Stimulated activated CD4-positive, alpha-beta T cell treated with anti-CD3 and anti-CD28 coated beads, Interleukin-15, amount 100 ng/mL, for 1 hour (primary cell): ENCODE results near the gene RNF11.

ENCODE experiments used
- DNase-seq, 2 donors: peaks; one replicate each; pipeline ENCODE4 v3.0.0-alpha.2; 2020; ENCODE audit warnings: low read depth in 1 of 2, low spot score in 1 of 2

Gene RNF11

GRCh38 chr1:51263147-51263877 lies 27.2 kb downstream of the RNF11 start:
- DNase-seq: no peak

DNA sequence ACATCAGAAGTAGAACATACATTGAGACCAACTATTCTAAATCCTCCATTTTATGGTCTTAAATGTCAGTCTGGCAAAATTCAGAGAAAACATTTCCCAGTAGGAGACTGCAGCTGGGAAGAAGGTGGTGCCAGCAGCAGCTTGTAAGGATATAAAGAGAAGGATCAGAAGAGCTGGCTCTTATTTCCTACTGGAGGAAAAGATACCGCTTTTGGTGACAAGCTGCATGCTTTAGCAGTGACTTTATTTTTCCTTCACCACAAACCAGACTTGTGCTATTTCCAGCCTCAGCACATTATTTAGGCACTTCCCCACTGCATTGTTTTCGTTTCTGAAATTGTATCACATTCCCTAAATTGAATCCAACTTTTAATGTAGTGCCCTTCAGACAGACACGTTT lies 28.4 kb downstream of the RNF11 start:
- no peak for DNase-seq

- no peak for DNase-seq
Observed at GRCh38 chr1:51265618-51266017, 29.5 kb downstream of the RNF11 start.

DNA sequence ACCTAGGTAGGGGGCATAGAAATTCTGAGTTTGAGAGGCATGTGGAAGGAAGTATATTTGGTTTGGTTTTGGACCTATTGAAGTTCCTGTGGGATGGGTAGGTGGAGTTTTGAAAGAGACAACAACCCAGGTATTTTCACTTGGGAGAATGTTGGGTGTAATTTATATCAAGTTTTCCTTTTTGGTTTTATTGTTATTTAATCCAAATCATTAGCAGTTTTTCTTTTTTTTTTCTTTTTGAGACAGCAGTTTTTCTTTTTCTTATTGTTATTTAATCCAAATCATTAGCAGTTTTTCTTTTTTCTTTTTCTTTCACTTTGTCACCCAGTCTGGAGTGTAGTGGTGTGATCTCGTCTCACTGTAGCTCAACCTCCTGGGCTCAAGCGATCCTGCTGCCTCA lies 30.1 kb downstream of the RNF11 start:
- no peak for DNase-seq

DNA sequence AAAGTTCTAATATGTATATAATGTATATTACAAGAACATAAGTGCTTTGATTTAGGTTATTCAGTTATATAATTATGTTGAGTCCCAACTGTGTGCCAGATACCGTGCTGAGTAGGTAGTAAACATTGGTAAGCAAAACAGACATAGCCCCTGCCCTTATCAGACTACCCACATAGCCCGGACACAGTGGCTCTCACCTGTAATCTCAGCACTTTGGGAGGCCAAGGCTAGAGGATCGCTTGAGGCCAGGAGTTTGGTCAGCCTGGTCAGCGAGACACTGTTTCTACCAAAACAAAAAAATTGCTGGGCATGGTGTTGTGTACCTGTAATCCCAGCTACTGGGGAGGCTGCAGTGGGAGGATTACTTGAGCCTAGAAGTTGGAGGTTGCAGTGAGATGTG lies 30.7 kb downstream of the RNF11 start:
- DNase-seq: no peak

DNA sequence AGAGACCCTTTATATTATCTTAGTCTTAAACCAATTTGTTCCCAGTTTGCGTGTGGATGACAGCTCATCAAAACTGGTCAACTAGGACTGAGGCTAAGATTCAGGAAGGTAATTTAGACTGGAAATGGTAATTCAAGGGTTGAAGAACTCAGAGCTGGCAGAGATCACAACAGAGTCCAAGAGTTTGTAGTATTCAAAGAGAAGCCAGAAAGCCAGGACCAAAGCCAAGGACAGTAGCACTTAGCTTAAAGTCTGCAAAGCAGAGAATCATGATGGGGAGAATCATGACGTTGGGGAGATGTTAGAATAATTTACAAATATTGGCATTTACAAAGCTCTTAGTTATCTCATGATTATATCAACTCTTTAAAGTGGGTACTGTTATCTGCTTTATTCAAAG lies 32.6 kb downstream of the RNF11 start:
- DNase-seq: no peak

- DNase-seq: no peak
Observed at GRCh38 chr1:51270751-51271150, 34.7 kb downstream of the RNF11 start.

GRCh38 chr1:51272916-51273315 lies 36.8 kb downstream of the RNF11 start:
- DNase-seq: no peak

DNA sequence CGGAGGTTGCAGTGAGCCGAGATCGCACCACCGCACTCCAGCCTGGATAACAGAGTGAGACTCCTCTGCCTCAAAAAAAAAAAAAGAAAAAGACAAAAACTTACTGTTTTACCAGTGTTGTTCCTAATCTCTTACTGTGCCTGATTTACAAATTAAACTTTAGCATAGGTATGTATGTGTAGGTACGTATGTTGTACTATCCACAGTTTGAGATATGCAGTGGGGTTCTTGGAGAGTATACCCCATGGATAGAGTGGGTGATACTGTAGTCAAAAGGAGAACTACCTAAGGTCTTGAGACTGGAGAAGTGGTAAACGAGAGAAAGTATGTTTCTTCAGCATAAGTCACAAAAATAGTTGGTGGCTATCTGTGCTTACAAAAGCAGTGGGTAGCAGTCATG lies 38.6 kb downstream of the RNF11 start:
- no peak for DNase-seq

- DNase-seq: no peak
Observed at GRCh38 chr1:51276286-51276685, 40.2 kb downstream of the RNF11 start.

GRCh38 chr1:51280321-51280978 lies 44.4 kb downstream of the RNF11 start:
- DNase-seq: no peak

DNA sequence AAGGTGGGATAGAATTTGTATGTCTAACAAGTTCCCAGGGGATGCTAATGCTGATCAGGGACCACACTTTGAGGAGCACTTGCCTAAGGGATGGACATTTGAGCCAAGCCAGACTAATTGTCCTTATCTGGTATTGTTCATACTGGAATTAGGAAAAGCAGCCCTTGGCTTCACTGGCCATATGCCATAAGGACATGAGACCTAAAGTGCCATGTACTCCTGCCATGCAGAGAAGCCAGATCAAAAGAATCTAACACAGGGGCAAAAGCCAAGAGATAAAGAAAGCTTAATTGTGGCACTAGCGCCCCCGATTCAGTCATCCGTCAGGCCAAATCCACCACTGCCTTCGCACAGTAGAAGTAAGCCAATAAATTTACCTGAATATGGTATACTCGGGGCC lies 45.7 kb downstream of the RNF11 start:
- DNase-seq: no peak

DNA sequence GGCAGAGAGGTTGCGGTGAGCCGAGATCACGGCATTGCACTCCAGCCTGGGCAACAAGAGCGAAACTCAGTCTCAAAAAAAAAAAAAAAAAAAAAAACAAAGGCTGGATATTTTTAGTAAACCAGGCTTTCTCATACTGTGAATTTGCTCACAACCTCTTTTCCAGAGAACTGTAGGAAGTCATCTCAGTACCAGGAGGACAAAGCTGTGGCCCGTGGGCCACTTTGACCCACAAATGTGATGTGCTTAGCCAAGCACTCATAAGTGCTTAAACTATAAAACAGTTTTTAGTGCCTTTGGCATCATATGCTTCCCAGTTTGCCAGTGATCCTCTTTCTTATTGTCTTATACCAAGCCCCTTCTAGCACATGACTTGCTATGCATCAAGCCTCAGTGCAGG lies 46.5 kb downstream of the RNF11 start:
- no peak for DNase-seq

DNA sequence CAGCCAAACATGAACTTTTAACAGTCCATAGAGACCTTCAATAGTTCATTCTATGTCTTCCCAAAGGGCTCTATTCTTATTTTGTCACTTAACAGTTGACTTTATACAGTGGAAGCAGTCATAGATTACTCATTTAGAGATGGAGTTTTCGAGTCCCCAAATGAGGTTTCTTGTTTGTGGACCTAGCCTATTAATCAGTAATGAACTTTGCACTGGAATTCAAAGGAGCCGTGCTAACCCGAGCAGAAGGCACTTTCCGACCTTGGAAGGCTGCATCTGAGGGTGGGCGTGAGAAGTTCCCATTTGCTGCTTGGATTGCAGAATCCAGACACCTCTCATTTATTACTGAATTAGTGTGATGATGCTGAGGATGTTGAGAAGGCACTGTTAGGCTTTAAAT lies 47.9 kb downstream of the RNF11 start:
- DNase-seq: no peak

- no peak for DNase-seq
Observed at GRCh38 chr1:51284487-51284954, 48.4 kb downstream of the RNF11 start.

DNA sequence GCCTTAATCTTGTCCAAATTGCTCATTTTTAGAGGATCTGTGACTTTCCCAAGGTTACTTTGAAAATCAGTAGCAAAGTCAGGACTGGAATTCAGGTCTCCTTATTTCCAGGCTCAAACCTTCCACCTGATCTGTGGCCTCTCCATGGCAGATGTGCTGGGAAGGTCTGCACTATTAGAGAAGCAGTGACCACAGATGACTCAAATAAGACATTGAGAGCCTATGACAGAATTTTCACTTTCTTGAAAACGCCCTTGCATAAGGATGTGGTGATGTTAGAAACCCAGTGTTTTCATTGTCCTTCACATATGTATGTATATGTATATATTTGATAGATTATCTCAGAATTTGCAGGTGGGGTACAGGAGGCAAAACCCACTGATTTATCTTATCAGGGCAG lies 49.0 kb downstream of the RNF11 start:
- no peak for DNase-seq

DNA sequence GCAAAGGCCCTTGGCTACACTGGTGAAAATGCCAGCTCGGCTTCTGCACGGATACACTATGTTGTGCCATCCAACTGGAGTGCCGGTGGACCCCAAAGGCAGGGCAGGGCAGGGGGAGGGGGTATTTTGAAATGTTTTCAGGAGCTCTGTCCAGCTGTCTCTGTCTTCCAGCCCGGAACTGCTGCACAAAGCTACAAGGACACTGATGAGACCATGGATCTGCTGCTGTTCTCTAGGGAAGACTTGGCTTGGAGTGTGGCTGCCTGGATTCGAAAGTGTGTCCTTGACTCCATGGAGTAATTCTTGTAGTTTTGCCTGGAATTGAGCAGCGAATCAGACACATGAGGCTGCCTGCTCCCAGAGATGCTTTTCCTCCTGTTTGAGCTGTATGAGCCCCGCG lies 51.9 kb downstream of the RNF11 start:
- no peak for DNase-seq

- no peak for DNase-seq
Observed at GRCh38 chr1:51288578-51288977, 52.5 kb downstream of the RNF11 start.

DNA sequence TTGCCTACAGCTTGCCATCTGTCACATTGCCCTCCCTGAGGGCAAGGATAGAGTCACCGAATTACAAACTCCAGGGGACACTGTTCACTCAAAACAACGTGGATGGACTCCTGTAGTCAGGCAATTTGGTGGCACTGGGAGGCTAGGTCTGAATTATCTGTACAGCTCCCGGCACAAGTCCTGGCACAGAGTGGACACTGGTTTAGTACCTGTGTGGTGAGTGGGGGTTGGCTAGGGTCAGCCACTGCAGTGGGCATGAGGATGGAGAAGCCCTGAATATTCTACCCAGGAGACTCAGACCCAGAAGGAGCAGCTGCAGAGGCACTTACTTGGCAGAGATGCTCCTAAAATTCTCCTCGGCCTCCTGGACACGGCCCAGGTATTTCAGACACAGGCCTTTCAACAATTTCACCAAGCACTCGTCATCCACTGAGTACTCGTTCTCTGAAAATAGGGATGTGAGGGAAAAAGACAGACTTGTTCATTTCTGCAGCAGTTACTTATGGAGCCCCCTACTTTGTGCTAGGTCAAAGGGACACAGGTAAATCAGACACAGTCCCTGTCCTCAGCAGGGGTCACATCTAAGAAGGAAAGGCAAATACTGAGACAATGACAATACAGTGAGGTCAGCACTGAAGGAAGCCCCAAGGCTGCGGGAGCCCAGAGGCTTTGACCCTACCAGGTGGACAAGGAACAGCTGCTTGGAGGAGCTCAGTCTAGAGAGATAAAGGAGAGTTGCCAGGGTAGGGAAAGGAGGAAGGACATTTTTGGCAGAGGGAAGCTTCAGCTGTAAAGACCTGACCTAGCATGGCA lies 53.8 kb downstream of the RNF11 start:
- DNase-seq: no peak

- DNase-seq: no peak
Observed at GRCh38 chr1:51290489-51290847, 54.4 kb downstream of the RNF11 start.

GRCh38 chr1:51293898-51294515 lies 57.9 kb downstream of the RNF11 start:
- no peak for DNase-seq
